ENCODE measurements around the gene SEC11A.

Gene SEC11A

DNA sequence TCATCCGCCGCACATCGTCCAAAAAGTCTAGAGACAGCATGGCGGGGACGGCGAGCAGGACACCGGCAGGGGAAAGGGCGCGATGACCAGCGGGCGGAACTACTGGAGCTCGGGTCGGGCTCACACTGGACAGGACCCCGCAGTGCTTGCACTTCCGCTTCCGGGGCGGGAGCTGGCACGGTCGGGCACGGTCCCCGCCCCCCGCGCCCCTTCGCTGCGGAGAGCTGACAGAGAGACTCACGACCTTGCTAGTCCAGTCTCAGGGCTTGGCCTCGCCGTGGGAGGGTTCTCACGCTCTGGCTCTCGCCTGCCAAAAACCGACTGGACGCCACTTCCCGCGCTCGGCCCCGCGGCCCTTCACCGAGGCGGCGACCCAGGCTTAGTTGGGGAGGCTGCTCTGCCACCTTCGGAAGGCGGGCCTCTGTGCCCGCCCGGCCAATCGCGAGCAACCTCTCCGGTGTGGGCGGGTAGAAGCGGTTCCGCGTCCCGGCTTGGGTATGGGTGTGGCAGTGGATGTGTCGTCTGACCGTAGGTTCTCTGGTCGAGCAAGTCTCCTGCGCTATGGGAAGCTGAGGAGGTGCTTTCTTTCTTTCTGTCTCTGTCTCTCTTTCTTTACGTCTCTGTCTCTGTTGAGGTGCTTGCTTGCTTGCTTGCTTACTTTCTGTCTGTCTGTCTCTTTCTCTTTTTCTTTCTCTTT lies at the start of gene SEC11A:
TSS of gene SEC11A (minus strand) at position 104 of the 697 bp plus-strand sequence. CDS start at position 40, 64 bp downstream.
- DNase-seq (ENCODE audit: low spot score): peak; percentile 91
- TF ChIP-seq, protein P1, sequence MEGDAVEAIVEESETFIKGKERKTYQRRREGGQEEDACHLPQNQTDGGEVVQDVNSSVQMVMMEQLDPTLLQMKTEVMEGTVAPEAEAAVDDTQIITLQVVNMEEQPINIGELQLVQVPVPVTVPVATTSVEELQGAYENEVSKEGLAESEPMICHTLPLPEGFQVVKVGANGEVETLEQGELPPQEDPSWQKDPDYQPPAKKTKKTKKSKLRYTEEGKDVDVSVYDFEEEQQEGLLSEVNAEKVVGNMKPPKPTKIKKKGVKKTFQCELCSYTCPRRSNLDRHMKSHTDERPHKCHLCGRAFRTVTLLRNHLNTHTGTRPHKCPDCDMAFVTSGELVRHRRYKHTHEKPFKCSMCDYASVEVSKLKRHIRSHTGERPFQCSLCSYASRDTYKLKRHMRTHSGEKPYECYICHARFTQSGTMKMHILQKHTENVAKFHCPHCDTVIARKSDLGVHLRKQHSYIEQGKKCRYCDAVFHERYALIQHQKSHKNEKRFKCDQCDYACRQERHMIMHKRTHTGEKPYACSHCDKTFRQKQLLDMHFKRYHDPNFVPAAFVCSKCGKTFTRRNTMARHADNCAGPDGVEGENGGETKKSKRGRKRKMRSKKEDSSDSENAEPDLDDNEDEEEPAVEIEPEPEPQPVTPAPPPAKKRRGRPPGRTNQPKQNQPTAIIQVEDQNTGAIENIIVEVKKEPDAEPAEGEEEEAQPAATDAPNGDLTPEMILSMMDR (IDR thresholded peaks at IDR 0.05; ENCODE audit: extremely low read depth, missing control alignments): no peak

DNA sequence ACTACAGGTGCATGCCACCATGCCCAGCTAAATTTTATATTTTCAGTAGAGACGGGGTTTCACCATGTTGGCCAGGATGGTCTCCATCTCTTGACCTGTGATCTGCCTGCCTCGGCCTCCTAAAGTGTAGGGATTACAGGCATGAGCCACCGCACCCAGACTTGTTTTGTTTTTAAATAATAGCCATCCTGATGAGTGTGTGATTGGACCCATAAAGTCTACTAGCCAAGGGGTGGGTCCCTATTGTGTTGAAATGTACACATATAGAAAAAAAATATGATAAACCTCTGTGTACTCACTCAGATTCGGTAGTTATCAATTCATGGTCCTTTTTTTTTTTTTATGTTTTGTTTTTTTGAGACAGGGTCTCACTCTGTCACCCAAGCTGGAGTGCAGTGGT lies 49.7 kb upstream of the SEC11A start:
- DNase-seq (ENCODE audit: low spot score): no peak
- TF ChIP-seq, protein P1 (IDR thresholded peaks at IDR 0.05; ENCODE audit: extremely low read depth, missing control alignments): no peak

DNA sequence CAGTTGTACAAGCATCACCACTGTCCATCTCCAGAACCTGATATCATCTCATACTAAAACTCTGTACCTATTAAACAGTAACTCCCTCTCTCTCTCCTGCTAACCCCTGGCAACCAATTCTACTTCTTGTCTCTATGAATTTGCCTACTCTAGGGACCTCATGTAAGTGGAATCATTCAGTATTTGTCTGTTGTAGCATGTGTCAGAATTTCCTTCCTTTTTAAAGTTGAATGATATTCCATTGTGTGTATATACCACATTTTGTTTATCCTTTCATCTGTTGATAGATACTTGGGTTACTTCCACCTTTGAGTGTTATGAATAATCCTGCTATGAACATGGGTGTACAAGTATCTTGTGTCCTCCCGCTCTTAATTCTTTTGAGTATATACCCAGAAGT lies 49.0 kb upstream of the SEC11A start:
- no peak for DNase-seq (ENCODE audit: low spot score)
- TF ChIP-seq, protein P1 (IDR thresholded peaks at IDR 0.05; ENCODE audit: extremely low read depth, missing control alignments): no peak

DNA sequence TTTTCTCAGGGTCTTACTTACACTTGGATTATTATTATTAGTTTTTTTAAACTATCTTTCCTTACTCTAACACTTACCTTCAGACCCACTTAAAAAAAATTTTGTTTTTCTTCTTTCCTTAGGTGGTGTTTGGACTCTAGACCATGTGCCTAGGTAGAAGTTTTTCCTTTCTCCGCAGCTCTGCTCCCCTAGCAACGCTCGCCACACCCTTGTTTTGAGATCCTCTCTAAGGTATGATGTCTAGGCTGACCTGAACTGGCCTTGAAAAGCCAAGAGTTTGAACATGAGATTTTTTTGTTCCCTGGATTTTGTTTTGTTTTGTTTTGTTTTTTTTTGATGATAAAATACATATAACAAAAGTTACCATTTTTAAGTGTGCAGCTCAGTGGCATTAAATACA lies 48.6 kb upstream of the SEC11A start:
- TF ChIP-seq, protein P1 (IDR thresholded peaks at IDR 0.05; ENCODE audit: extremely low read depth, missing control alignments): no peak
- DNase-seq (ENCODE audit: low spot score): no peak

DNA sequence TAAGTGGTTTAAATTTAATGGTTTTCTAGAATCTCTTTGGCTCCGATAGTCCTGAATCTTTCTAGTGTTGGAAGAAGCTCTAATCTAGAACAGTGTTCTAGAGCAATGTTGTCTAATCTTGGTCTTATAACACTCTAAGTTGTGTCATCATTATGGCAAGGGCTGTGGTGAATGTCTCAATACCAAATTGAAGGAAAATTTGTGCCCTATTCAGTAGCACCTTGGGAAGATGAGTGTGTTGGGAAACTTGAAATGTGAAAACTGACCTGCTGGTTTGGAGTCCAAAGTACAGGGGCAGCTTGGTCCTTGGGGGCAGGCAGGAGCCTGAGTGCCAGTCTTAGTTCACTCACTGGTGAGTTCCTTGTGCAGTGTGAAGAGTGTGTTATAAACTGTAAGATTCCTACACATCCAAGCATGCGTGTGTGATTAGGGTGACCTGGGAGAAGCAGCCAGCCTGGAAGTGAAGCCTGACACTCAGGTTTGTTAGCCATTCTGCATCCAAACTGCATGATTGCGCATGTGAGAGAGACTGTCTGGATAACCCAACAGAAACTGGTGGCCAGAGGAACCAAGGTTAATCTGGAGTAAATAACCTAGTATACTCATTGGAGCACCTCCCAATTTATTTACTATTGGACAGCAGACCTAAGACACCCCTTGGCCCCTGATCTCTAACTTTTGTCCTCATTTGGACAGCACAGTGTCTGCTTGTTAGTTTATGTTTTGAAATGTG lies 47.1 kb upstream of the SEC11A start:
- no peak for DNase-seq (ENCODE audit: low spot score)
- TF ChIP-seq, protein P1 (IDR thresholded peaks at IDR 0.05; ENCODE audit: extremely low read depth, missing control alignments): no peak

DNA sequence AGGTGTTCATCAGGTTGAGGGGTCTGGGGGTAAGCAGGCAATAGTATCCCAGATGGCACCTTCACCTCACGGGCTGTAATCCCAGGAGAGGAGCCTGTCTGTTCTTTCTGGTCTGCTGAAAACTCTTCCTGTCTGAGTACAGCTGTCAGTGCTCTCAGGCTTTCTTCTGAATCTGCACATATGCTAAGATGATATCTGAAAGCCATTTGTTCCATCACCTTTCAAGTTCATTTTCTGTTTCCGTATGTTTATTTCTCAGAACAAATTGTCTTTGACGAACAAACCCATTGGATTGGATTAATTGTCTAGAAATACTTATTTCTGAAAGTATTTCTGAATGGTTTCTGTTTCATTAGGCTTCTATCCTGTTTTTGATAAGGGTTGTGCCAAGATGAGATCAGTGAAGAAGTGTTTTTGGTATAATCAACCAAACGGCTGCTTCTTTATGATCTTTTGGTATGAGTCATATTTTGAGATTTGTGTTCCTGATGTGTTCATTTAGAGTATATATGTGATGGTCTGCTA lies 45.7 kb upstream of the SEC11A start:
- TF ChIP-seq, protein P1 (IDR thresholded peaks at IDR 0.05; ENCODE audit: extremely low read depth, missing control alignments): no peak
- DNase-seq (ENCODE audit: low spot score): peak; percentile 42

DNA sequence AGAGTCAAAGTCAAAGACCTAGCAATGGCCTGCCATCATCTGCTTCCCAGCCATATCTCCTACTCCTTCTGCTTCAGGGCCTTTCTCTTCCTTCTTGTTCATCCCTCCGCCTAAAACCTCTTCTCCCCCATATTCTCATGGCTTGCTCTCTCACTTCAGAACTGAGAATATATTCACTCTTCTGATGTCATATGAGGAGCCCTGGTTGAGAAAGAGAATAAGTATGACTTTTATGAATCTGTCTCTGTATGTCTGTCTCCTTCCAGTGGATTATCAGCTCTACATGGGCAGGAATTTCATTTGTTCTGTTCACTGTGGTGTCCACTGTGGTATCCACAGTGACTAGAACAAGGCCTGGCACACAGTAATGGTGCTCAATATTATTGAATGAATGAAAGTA lies 44.3 kb upstream of the SEC11A start:
- TF ChIP-seq, protein P1 (IDR thresholded peaks at IDR 0.05; ENCODE audit: extremely low read depth, missing control alignments): no peak

More for the DNA sequence above, 44.3 kb upstream of the SEC11A start:
- no peak for DNase-seq (ENCODE audit: low spot score)

Data from GM20000 (cell line).